HG03460 (cell line): Measurements from ENCODE around the gene S1PR5.

Source experiments
- ATAC-seq: cut with Tn5 transposase; IDR thresholded peaks from one replicate; pipeline ENCODE4 v1.9.1; 2021; ENCODE audit not compliant: unreplicated experiment

S1PR5 gene

GRCh38 chr19:10473192-10473591 is 44.1 kb downstream of the S1PR5 start:
- ATAC-seq = no peak

GRCh38 chr19:10471909-10472308 is 45.3 kb downstream of the S1PR5 start:
- ATAC-seq = no peak

GRCh38 chr19:10468133-10468532 is 49.1 kb downstream of the S1PR5 start:
- ATAC-seq = no peak

DNA sequence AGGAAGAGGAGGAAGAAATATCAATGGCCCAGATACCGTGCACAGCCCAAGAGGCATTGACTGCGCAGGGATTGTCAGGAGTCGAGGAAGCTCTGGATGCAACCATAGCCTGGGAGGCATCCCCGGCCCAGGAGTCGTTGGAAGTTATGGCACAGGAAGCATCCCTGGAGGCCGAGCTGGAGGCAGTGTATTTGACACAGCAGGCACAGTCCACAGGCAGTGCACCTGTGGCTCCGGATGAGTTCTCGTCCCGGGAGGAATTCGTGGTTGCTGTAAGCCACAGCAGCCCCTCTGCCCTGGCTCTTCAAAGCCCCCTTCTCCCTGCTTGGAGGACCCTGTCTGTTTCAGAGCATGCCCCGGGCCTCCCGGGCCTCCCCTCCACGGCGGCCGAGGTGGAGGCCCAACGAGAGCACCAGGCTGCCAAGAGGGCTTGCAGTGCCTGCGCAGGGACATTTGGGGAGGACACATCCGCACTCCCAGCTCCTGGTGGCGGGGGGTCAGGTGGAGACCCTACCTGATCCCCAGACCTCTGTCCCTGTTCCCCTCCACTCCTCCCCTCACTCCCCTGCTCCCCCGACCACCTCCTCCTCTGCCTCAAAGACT is 50.0 kb downstream of the S1PR5 start:
- no peak for ATAC-seq

DNA sequence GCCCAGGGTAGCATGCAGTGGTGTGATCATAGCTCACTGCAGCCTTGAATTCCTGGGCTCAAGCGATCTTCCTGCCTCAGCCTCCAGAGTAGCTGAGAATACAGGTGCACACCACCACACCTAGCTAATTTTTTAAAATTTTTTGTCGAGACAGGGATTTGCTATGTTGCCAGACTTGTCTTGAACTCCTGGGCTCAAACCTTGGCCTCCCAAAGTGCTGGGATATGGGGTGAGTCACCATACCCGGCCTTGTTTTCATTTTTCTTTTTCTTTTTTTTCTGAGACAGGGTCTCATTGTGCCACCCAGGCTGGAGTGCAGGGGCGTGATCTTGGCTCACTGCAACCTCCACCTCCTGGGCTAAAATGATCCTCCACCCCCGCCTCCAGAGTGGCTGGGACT is 52.8 kb downstream of the S1PR5 start:
- ATAC-seq = no peak
